Lower leg skin (tissue), 4 donors: ENCODE results near the gene RBM47. TPM values are rescaled to one million over a fixed set of nuclear protein-coding genes. Genes with fewer than 3 reads are reported as not detected.
"Not testable (repeated sequence)": the region's sequence is repeated elsewhere in the genome, so short reads cannot be mapped to it uniquely, and the experiment has no call there.

Experiments used
- DNase-seq, 2 donors: peaks; one replicate each; pipeline ENCODE4 v3.0.0-alpha.2; 2019; ENCODE audit warnings: low spot score in 2 of 2
- H3K4me3 ChIP-seq: fragments of 200-600 bp; sonication (generic); 2 replicates; pipeline ENCODE4 v1.5.1; 2017; ENCODE audit warnings: mild to moderate bottlenecking, low read depth; ENCODE audit not compliant: poor library complexity, severe bottlenecking
- POLR2A ChIP-seq, 2 donors: fragments of 450-650 bp; IDR thresholded peaks; one replicate each; pipeline ENCODE4 v1.6.1; 2016 to 2017; ENCODE audit warnings: antibody characterized with exemption in 2 of 2, mild to moderate bottlenecking in 1 of 2, moderate library complexity in 1 of 2
- WGBS, 2 donors: methylation state at CpG; one replicate each; pipeline ENCODE4 v1.1.5; 2018; 5-methylcytosine and 5-hydroxymethylcytosine counted together
- intact Hi-C: fragments of 100-400 bp; cut with DNase I; formaldehyde crosslinking; loops from one replicate; pipeline ENCODE4 v1.15.0; 2023; ENCODE audit warnings: low total_unique reads
- total RNA-seq, 4 donors: library from RNA; depleted of rRNA; stranded (reverse); fragments of >200 nt; gene quantifications; one replicate each; pipeline ENCODE4 v1.1.0, GENCODE V29; 2016
- TF ChIP-seq, protein P1 (sequence below), 3 donors: fragments of 450-650 bp; IDR thresholded peaks; one replicate each; pipeline ENCODE4 v1.5.1; 2016; ENCODE audit warnings: antibody characterized with exemption in 3 of 3, mild to moderate bottlenecking in 3 of 3, moderate library complexity in 2 of 3

RBM47 gene
- total RNA-seq, 4 donors from 2014 or later = 38.4 to 73.8 (median 46.9) TPM

DNA sequence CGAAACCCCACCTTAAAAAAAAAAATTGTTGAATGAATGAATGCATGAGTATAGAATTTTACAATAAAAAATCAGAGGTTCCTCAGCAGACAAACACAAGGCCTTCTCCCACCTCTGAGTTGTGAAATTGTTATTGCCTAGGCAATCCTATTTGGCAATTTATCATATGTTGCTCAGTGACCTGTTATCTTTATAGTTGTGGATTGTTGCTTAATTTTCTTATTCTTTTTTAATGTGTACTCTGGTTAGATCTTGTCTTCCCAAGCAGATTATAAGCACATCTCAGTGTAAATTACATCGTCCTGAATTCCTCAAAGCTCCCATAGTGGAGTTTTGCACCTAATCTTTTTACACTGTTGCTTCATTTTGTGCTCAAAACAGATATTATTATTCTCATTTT is 71.9 kb downstream of the RBM47 start:
- no peak for DNase-seq
- intact Hi-C loops = no loop called here
- WGBS, 2 donors = 92% methylated on average over 2 of the region's 2 CpGs
- TF ChIP-seq POLR2A (IDR thresholded peaks at IDR 0.05) = no peak
- TF ChIP-seq, protein P1, sequence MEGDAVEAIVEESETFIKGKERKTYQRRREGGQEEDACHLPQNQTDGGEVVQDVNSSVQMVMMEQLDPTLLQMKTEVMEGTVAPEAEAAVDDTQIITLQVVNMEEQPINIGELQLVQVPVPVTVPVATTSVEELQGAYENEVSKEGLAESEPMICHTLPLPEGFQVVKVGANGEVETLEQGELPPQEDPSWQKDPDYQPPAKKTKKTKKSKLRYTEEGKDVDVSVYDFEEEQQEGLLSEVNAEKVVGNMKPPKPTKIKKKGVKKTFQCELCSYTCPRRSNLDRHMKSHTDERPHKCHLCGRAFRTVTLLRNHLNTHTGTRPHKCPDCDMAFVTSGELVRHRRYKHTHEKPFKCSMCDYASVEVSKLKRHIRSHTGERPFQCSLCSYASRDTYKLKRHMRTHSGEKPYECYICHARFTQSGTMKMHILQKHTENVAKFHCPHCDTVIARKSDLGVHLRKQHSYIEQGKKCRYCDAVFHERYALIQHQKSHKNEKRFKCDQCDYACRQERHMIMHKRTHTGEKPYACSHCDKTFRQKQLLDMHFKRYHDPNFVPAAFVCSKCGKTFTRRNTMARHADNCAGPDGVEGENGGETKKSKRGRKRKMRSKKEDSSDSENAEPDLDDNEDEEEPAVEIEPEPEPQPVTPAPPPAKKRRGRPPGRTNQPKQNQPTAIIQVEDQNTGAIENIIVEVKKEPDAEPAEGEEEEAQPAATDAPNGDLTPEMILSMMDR (IDR thresholded peaks at IDR 0.05) = no peak
- H3K4me3 ChIP-seq = no peak overlapping the region

- no peak for TF ChIP-seq POLR2A (IDR thresholded peaks at IDR 0.05)
- TF ChIP-seq, protein P1 (IDR thresholded peaks at IDR 0.05) = no peak
- DNase-seq = no peak
- intact Hi-C loops = no loop called here
- no peak overlapping the region for H3K4me3 ChIP-seq
- WGBS, 2 donors = 88% methylated on average over 15 of the region's 15 CpGs
Observed at GRCh38 chr4:40555176-40555900, 74.3 kb downstream of the RBM47 start.

DNA sequence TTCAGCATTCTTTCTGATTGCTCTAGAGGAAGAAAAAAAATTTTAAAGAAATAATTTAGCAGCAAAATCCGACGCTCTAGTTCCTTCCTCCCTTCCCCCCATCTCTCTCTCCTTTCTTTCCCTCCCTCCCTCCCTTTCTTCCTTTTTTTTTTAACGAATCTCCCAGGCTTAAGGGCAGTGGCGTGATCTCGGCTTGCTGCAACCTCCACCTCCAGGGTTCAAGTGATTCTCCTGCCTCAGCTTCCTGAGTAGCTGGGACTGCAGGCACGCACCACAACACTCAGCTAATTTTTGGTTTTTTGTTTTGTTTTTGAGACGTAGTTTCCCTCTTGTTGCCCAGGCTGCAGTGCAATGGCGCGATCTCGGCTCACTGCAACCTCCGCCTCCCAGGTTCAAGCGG is 75.0 kb downstream of the RBM47 start:
- H3K4me3 ChIP-seq, DNase-seq, intact Hi-C loops: not testable (repeated sequence)
- 75 to 77% methylated on average over 12 of the region's 12 CpGs for WGBS, 2 donors

GRCh38 chr4:40553995-40554394 is 75.7 kb downstream of the RBM47 start:
- intact Hi-C loops = no loop called here
- peak in 1 of 2 donors; percentile 29 for DNase-seq
- no peak overlapping the region for H3K4me3 ChIP-seq
- 76 to 78% methylated on average over 10 of the region's 10 CpGs for WGBS, 2 donors
- no peak for TF ChIP-seq POLR2A (IDR thresholded peaks at IDR 0.05)
- TF ChIP-seq, protein P1 (IDR thresholded peaks at IDR 0.05) = no peak

- TF ChIP-seq POLR2A (IDR thresholded peaks at IDR 0.05) = no peak
- TF ChIP-seq, protein P1 (IDR thresholded peaks at IDR 0.05) = no peak
- H3K4me3 ChIP-seq = no peak overlapping the region
- WGBS, 2 donors = 65 to 69% methylated on average over 6 of the region's 6 CpGs
- no peak for DNase-seq
- intact Hi-C loops = no loop called here
Observed at GRCh38 chr4:40552536-40552935, 77.1 kb downstream of the RBM47 start.

GRCh38 chr4:40551568-40552136 is 78.0 kb downstream of the RBM47 start:
- 67 to 68% methylated on average over 9 of the region's 9 CpGs for WGBS, 2 donors
- DNase-seq, intact Hi-C loops, H3K4me3 ChIP-seq: not testable (repeated sequence)
